H9 (cell line): ENCODE results near the gene GPR62. TPM values are rescaled to one million over a fixed set of nuclear protein-coding genes. Genes with fewer than 3 reads are reported as not detected.

Source experiments
- DNase-seq: peaks from one replicate; pipeline ENCODE4 v3.0.0-alpha.2; 2017
- H2AFZ ChIP-seq: one replicate; pipeline ENCODE4 v1.6.1; 2013; ENCODE audit warnings: mild to moderate bottlenecking, low read length, control low read depth, moderate library complexity
- H2AK5ac ChIP-seq: 2 replicates; pipeline ENCODE4 v1.6.1; 2013; ENCODE audit warnings: low read length, control low read depth, mixed read lengths; ENCODE audit not compliant: insufficient read length
- H2BK120ac ChIP-seq: one replicate; pipeline ENCODE4 v1.6.1; 2013; ENCODE audit warnings: low read depth, mild to moderate bottlenecking, low read length, control low read depth, inconsistent platforms; ENCODE audit not compliant: poor library complexity, severe bottlenecking
- H2BK12ac ChIP-seq: 2 replicates; pipeline ENCODE4 v1.6.1; 2013; ENCODE audit warnings: low read length, control low read depth, mixed read lengths, low read depth; ENCODE audit not compliant: insufficient read length
- H2BK15ac ChIP-seq: 2 replicates; pipeline ENCODE4 v1.6.1; 2013; ENCODE audit warnings: low read depth, low read length, control low read depth
- H2BK20ac ChIP-seq: one replicate; pipeline ENCODE4 v1.6.1; 2013; ENCODE audit warnings: low read depth, mild to moderate bottlenecking, low read length, control low read depth, inconsistent platforms; ENCODE audit not compliant: poor library complexity, severe bottlenecking
- H2BK5ac ChIP-seq: 2 replicates; pipeline ENCODE4 v1.6.1; 2013; ENCODE audit warnings: low read length, control low read depth, mixed read lengths; ENCODE audit not compliant: insufficient read length
- H3K14ac ChIP-seq: 2 replicates; pipeline ENCODE4 v1.6.1; 2013; ENCODE audit warnings: low read length, control low read depth; ENCODE audit not compliant: insufficient read depth
- H3K18ac ChIP-seq: 2 replicates; pipeline ENCODE4 v1.6.1; 2013; ENCODE audit warnings: low read depth, mild to moderate bottlenecking, mixed read lengths, low read length, control low read depth; ENCODE audit not compliant: insufficient read length
- H3K23ac ChIP-seq: 2 replicates; pipeline ENCODE4 v1.6.1; 2013; ENCODE audit warnings: low read length, control low read depth, mixed read lengths, low read depth; ENCODE audit not compliant: insufficient read length
- H3K23me2 ChIP-seq: 2 replicates; pipeline ENCODE4 v1.6.1; 2013; ENCODE audit warnings: low read depth, mild to moderate bottlenecking, mixed read lengths, low read length, control low read depth; ENCODE audit not compliant: insufficient read length, poor library complexity, severe bottlenecking
- H3K27ac ChIP-seq: 2 replicates; pipeline ENCODE4 v1.5.1; 2013; ENCODE audit warnings: low read length, control low read depth, mixed read lengths, low read depth; ENCODE audit not compliant: insufficient read length
- H3K27me3 ChIP-seq: 2 replicates; pipeline ENCODE4 v1.6.1; 2013; ENCODE audit warnings: low read length, control low read depth, inconsistent platforms; ENCODE audit not compliant: insufficient read depth
- H3K4ac ChIP-seq: 2 replicates; pipeline ENCODE4 v1.6.1; 2013; ENCODE audit warnings: low read depth, mild to moderate bottlenecking, control low read depth, inconsistent platforms, low read length, moderate library complexity
- H3K4me1 ChIP-seq: 2 replicates; pipeline ENCODE4 v1.6.1; 2013; ENCODE audit warnings: low read length, control low read depth, inconsistent platforms; ENCODE audit not compliant: insufficient read depth
- H3K4me2 ChIP-seq: 2 replicates; pipeline ENCODE4 v1.6.1; 2013; ENCODE audit warnings: low read length, control low read depth, mixed read lengths; ENCODE audit not compliant: insufficient read length, insufficient read depth
- H3K56ac ChIP-seq: 2 replicates; pipeline ENCODE4 v1.6.1; 2013; ENCODE audit warnings: low read depth, mild to moderate bottlenecking, mixed read lengths, low read length, control low read depth; ENCODE audit not compliant: insufficient read length
- H3K79me1 ChIP-seq: 2 replicates; pipeline ENCODE4 v1.6.1; 2013; ENCODE audit warnings: low read depth, mild to moderate bottlenecking, moderate library complexity, low read length, control low read depth, inconsistent platforms; ENCODE audit not compliant: insufficient read depth, poor library complexity, severe bottlenecking
- H3K79me2 ChIP-seq: 2 replicates; pipeline ENCODE4 v1.6.1; 2013; ENCODE audit warnings: low read length, control low read depth, inconsistent platforms; ENCODE audit not compliant: insufficient read depth
- H3K9ac ChIP-seq: 2 replicates; pipeline ENCODE4 v1.6.1; 2013; ENCODE audit warnings: low read length, control low read depth, mixed read lengths; ENCODE audit not compliant: insufficient read length; ENCODE audit errors: extremely low read depth
- H3K9me3 ChIP-seq: one replicate; pipeline ENCODE4 v1.6.1; 2013; ENCODE audit warnings: low read depth, low read length, inconsistent platforms; ENCODE audit not compliant: control insufficient read depth
- H3T11ph ChIP-seq: one replicate; pipeline ENCODE4 v1.6.1; 2013; ENCODE audit warnings: mild to moderate bottlenecking, low read length, control low read depth, inconsistent platforms
- H4K20me1 ChIP-seq: one replicate; pipeline ENCODE4 v1.6.1; 2013; ENCODE audit not compliant: control insufficient read depth, insufficient read length, insufficient read depth
- H4K5ac ChIP-seq: 2 replicates; pipeline ENCODE4 v1.6.1; 2013; ENCODE audit warnings: low read depth, mild to moderate bottlenecking, mixed read lengths, low read length, control low read depth; ENCODE audit not compliant: insufficient read length
- H4K8ac ChIP-seq: replicated peaks from 2 replicates; pipeline ENCODE4 v1.6.1; 2013; ENCODE audit warnings: low read length, control low read depth, mixed read lengths, low read depth; ENCODE audit not compliant: insufficient read length
- H4K91ac ChIP-seq: 2 replicates; pipeline ENCODE4 v1.6.1; 2013; ENCODE audit warnings: low read depth, mild to moderate bottlenecking, moderate library complexity, mixed read lengths, low read length, control low read depth; ENCODE audit not compliant: insufficient read length
- H3K27ac Mint-ChIP-seq, 3 experiments: 2 replicates in 2 of 3; 3 replicates in 1 of 3; pipeline ENCODE4 v1.8.0; 2020 to 2021; ENCODE audit warnings: mixed read lengths in 3 of 3, mild to moderate bottlenecking in 1 of 3, moderate library complexity in 1 of 3
- H3K27me3 Mint-ChIP-seq: 2 replicates; pipeline ENCODE4 v1.8.0; 2021; ENCODE audit warnings: low read depth, mild to moderate bottlenecking, moderate library complexity, mixed read lengths
- H3K36me3 Mint-ChIP-seq, 3 experiments: 2 replicates in 2 of 3; 3 replicates in 1 of 3; pipeline ENCODE4 v1.8.0; 2020 to 2021; ENCODE audit warnings: low read depth in 3 of 3, mixed read lengths in 3 of 3; ENCODE audit not compliant: insufficient read depth in 1 of 3
- H3K4me1 Mint-ChIP-seq, 2 experiments: 2 replicates each; pipeline ENCODE4 v1.8.0; 2020; ENCODE audit warnings: mixed read lengths in 2 of 2
- H3K4me3 Mint-ChIP-seq, 2 experiments: 2 replicates in 1 of 2; 3 replicates in 1 of 2; pipeline ENCODE4 v1.8.0; 2020 to 2021; ENCODE audit warnings: mild to moderate bottlenecking in 2 of 2, mixed read lengths in 2 of 2, moderate library complexity in 1 of 2
- H3K9me3 Mint-ChIP-seq, 2 experiments: 2 replicates in 1 of 2; 3 replicates in 1 of 2; pipeline ENCODE4 v1.8.0; 2020; ENCODE audit warnings: mild to moderate bottlenecking in 2 of 2, mixed read lengths in 2 of 2, moderate library complexity in 1 of 2
- CTCF ChIP-seq: fragments of 200-600 bp; sonication (generic); conservative IDR thresholded peaks from 3 replicates; pipeline ENCODE4 v1.8.0; 2021; ENCODE audit warnings: antibody characterized with exemption, mild to moderate bottlenecking
- WGBS: extraction: QIAGEN DNeasy Blood & Tissue Kit; methylation state at CpG from one replicate; pipeline ENCODE4 v1.1.7; 2013; ENCODE audit warnings: missing lambda C conversion rate, low lambda C conversion rate, mixed read lengths; ENCODE audit not compliant: insufficient read length; ENCODE audit errors: extremely low coverage; 5-methylcytosine and 5-hydroxymethylcytosine counted together
- total RNA-seq: library from RNA; stranded (reverse); gene quantifications from 2 replicates; pipeline ENCODE4 v1.2.1, GENCODE V29; 2021

The GPR62 gene
- total RNA-seq, 1 experiment from 2014 or later = 0.13 TPM

GRCh38 chr3:51934991-51935885, 19.9 kb upstream of the GPR62 start:
- no peak overlapping the region for H3K56ac ChIP-seq
- H3T11ph ChIP-seq = no peak overlapping the region
- H3K4ac ChIP-seq = no peak overlapping the region
- no peaks in the 10 kb centered on the region for H4K20me1 ChIP-seq
- H3K9me3 ChIP-seq = no peaks in the 10 kb centered on the region
- H2BK5ac ChIP-seq = no peak overlapping the region
- peaks cover 6% of the 10 kb centered on the region for H3K79me1 ChIP-seq
- no peak overlapping the region for H3K14ac ChIP-seq
- no peak overlapping the region for H2BK15ac ChIP-seq
- H2BK12ac ChIP-seq = no peak overlapping the region
- no peak overlapping the region for H4K8ac ChIP-seq
- no peak overlapping the region for H3K18ac ChIP-seq
- H3K27ac ChIP-seq = no peak overlapping the region
- H4K91ac ChIP-seq = no peak overlapping the region
- no CpG with 5 or more reads among the region's 28 CpGs for WGBS
- H3K23ac ChIP-seq = no peak overlapping the region
- no peak overlapping the region for H2BK20ac ChIP-seq
- H3K36me3 Mint-ChIP-seq = peaks cover 55 to 87% (median 70%) of the 10 kb centered on the region in 3 experiments; a peak in 6 of 7 replicates
- no peak overlapping the region for H4K5ac ChIP-seq
- no peak for DNase-seq
- H2AFZ ChIP-seq = no peak overlapping the region
- no peak overlapping the region for H3K9ac ChIP-seq
- peaks cover 2 to 4% of the 10 kb centered on the region in 2 experiments for H3K4me1 Mint-ChIP-seq
- H3K27me3 Mint-ChIP-seq = no peaks in the 10 kb centered on the region; the same call in 1 of the 2 replicates
- H3K9me3 Mint-ChIP-seq = no peaks in the 10 kb centered on the region; a peak in 1 of 5 replicates
- no peaks in the 10 kb centered on the region for H3K23me2 ChIP-seq
- H2AK5ac ChIP-seq = no peak overlapping the region
- H3K27me3 ChIP-seq = no peaks in the 10 kb centered on the region
- H3K4me1 ChIP-seq = 0 out of 2 replicates have a peak, but pooled peaks cover under 1% of the 10 kb centered on the region
- H3K27ac Mint-ChIP-seq = no peak overlapping the region
- peaks cover 1% of the 10 kb centered on the region for H3K79me2 ChIP-seq
- H3K4me3 Mint-ChIP-seq = no peak overlapping the region
- no peak for TF ChIP-seq CTCF
- H2BK120ac ChIP-seq = no peak overlapping the region
- no peak overlapping the region for H3K4me2 ChIP-seq
